ENCODE data around the gene ADGRL2. TPM values are rescaled to one million over a fixed set of nuclear protein-coding genes. Genes with fewer than 3 reads are reported as not detected.

ADGRL2 gene
- total and polyA plus RNA-seq, 2 experiments from 2014 or later = 45.1 to 139 TPM

GRCh38 chr1:82030830-82031229 is 230.1 kb downstream of the ADGRL2 start:
- Histone ChIP-seq H2AFZ (no peak overlapping the region), H3K36me3 (replicated peaks; ENCODE audit: insufficient read depth, low read depth) (no peaks in the 10 kb centered on the region), H4K20me1 (ENCODE audit: insufficient read depth, poor library complexity, severe bottlenecking) (no peaks in the 10 kb centered on the region), H3K4me2 (no peak overlapping the region), H3K9me2 (replicated peaks; ENCODE audit: insufficient read depth) (no peaks in the 10 kb centered on the region), H3K27me3 (no peaks in the 10 kb centered on the region), H3K9me3 (ENCODE audit: low read depth) (no peaks in the 10 kb centered on the region), H3K79me2 (no peaks in the 10 kb centered on the region), H3K4me1 (ENCODE audit: insufficient read depth) (no peaks in the 10 kb centered on the region), H3K27ac (no peak overlapping the region), H3K4me3 (no peak overlapping the region)
- WGBS (ENCODE audit: low lambda C conversion rate, missing lambda C conversion rate) = 88% methylated on average over 3 of the region's 3 CpGs
- DNase-seq (ENCODE audit: low spot score) = no peak
- TF ChIP-seq EZH2 (IDR thresholded peaks at IDR 0.05; ENCODE audit: borderline replicate concordance) (no peak), CTCF (IDR thresholded peaks at IDR 0.05; ENCODE audit: poor library complexity) (no peak), EZH2phosphoT487 (IDR thresholded peaks at IDR 0.05; ENCODE audit: low read depth, severe bottlenecking, unreplicated experiment) (no peak)

- Histone ChIP-seq H3K4me1 (ENCODE audit: insufficient read depth) (no peaks in the 10 kb centered on the region), H3K27me3 (no peaks in the 10 kb centered on the region), H3K4me2 (no peak overlapping the region), H4K20me1 (ENCODE audit: insufficient read depth, poor library complexity, severe bottlenecking) (no peaks in the 10 kb centered on the region), H3K9me3 (ENCODE audit: low read depth) (no peaks in the 10 kb centered on the region), H3K4me3 (no peak overlapping the region), H3K36me3 (replicated peaks; ENCODE audit: insufficient read depth, low read depth) (no peaks in the 10 kb centered on the region), H2AFZ (no peak overlapping the region), H3K9me2 (replicated peaks; ENCODE audit: insufficient read depth) (no peaks in the 10 kb centered on the region), H3K79me2 (no peaks in the 10 kb centered on the region), H3K27ac (no peak overlapping the region)
- no peak for DNase-seq (ENCODE audit: low spot score)
- 94% methylated on average over 2 of the region's 2 CpGs for WGBS (ENCODE audit: low lambda C conversion rate, missing lambda C conversion rate)
- TF ChIP-seq EZH2phosphoT487 (IDR thresholded peaks at IDR 0.05; ENCODE audit: low read depth, severe bottlenecking, unreplicated experiment) = no peak
- no peak for TF ChIP-seq CTCF (IDR thresholded peaks at IDR 0.05; ENCODE audit: poor library complexity)
- no peak for TF ChIP-seq EZH2 (IDR thresholded peaks at IDR 0.05; ENCODE audit: borderline replicate concordance)
Measured at GRCh38 chr1:82032068-82032467, 231.3 kb downstream of the ADGRL2 start.

GRCh38 chr1:82034812-82035211 is 234.1 kb downstream of the ADGRL2 start:
- H3K9me2 ChIP-seq (replicated peaks; ENCODE audit: insufficient read depth) = no peaks in the 10 kb centered on the region
- DNase-seq (ENCODE audit: low spot score) = no peak
- H3K79me2 ChIP-seq = no peaks in the 10 kb centered on the region

More at GRCh38 chr1:82034812-82035211, 234.1 kb downstream of the ADGRL2 start:
- no peaks in the 10 kb centered on the region for H3K4me1 ChIP-seq (ENCODE audit: insufficient read depth)
- no peak overlapping the region for H3K4me3 ChIP-seq
- H3K27ac ChIP-seq = no peak overlapping the region
- no peaks in the 10 kb centered on the region for H3K27me3 ChIP-seq
- WGBS (ENCODE audit: low lambda C conversion rate, missing lambda C conversion rate) = 85% methylated on average over 3 of the region's 3 CpGs
- no peaks in the 10 kb centered on the region for H3K9me3 ChIP-seq (ENCODE audit: low read depth)
- TF ChIP-seq EZH2phosphoT487 (IDR thresholded peaks at IDR 0.05; ENCODE audit: low read depth, severe bottlenecking, unreplicated experiment) = no peak
- no peak for TF ChIP-seq CTCF (IDR thresholded peaks at IDR 0.05; ENCODE audit: poor library complexity)
- TF ChIP-seq EZH2 (IDR thresholded peaks at IDR 0.05; ENCODE audit: borderline replicate concordance) = no peak
- no peaks in the 10 kb centered on the region for H4K20me1 ChIP-seq (ENCODE audit: insufficient read depth, poor library complexity, severe bottlenecking)
- H2AFZ ChIP-seq = no peak overlapping the region
- H3K36me3 ChIP-seq (replicated peaks; ENCODE audit: insufficient read depth, low read depth) = no peaks in the 10 kb centered on the region
- H3K4me2 ChIP-seq = no peak overlapping the region
